ENCODE measurements around the gene RHBDF2.

Gene RHBDF2

GRCh38 chr17:76487451-76488192 is 13.6 kb downstream of the RHBDF2 start:
- no peak overlapping the region for H3K4me3 ChIP-seq (ENCODE audit: low read depth in 1 of 2, low read length in 1 of 2)
- no peaks in the 10 kb centered on the region for H3K9me3 ChIP-seq
- no peaks in the 10 kb centered on the region for H3K27me3 ChIP-seq
- peaks cover 8% of the 10 kb centered on the region for H3K36me3 ChIP-seq
- peaks cover 66 to 67% of the 10 kb centered on the region in 2 experiments for H3K4me1 ChIP-seq (ENCODE audit: control insufficient read depth in 1 of 2, insufficient read depth in 1 of 2, low read depth in 1 of 2, low read length in 1 of 2)
- no peak overlapping the region for H3K27ac ChIP-seq
- TF ChIP-seq, protein P1, sequence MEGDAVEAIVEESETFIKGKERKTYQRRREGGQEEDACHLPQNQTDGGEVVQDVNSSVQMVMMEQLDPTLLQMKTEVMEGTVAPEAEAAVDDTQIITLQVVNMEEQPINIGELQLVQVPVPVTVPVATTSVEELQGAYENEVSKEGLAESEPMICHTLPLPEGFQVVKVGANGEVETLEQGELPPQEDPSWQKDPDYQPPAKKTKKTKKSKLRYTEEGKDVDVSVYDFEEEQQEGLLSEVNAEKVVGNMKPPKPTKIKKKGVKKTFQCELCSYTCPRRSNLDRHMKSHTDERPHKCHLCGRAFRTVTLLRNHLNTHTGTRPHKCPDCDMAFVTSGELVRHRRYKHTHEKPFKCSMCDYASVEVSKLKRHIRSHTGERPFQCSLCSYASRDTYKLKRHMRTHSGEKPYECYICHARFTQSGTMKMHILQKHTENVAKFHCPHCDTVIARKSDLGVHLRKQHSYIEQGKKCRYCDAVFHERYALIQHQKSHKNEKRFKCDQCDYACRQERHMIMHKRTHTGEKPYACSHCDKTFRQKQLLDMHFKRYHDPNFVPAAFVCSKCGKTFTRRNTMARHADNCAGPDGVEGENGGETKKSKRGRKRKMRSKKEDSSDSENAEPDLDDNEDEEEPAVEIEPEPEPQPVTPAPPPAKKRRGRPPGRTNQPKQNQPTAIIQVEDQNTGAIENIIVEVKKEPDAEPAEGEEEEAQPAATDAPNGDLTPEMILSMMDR (IDR thresholded peaks at IDR 0.05) = no peak

- Histone ChIP-seq H3K36me3 (peaks cover 18% of the 10 kb centered on the region), H3K4me3 (ENCODE audit: low read depth in 1 of 2, low read length in 1 of 2) (no peak overlapping the region), H3K27ac (peak overlapping the region; percentile 64), H3K4me1 (ENCODE audit: control insufficient read depth in 1 of 2, insufficient read depth in 1 of 2, low read depth in 1 of 2, low read length in 1 of 2) (peaks cover 46 to 50% of the 10 kb centered on the region in 2 experiments), H3K9me3 (no peaks in the 10 kb centered on the region), H3K27me3 (no peaks in the 10 kb centered on the region)
- TF ChIP-seq, protein P1 (IDR thresholded peaks at IDR 0.05) = no peak
Measured at GRCh38 chr17:76485569-76485968, 15.7 kb downstream of the RHBDF2 start.

- H3K27ac ChIP-seq = peak overlapping the region; percentile 67
- no peak overlapping the region for H3K4me3 ChIP-seq (ENCODE audit: low read depth in 1 of 2, low read length in 1 of 2)
- TF ChIP-seq, protein P1 (IDR thresholded peaks at IDR 0.05) = no peak
- H3K27me3 ChIP-seq = no peaks in the 10 kb centered on the region
- no peaks in the 10 kb centered on the region for H3K9me3 ChIP-seq
- H3K36me3 ChIP-seq = peaks cover 28% of the 10 kb centered on the region
- H3K4me1 ChIP-seq (ENCODE audit: control insufficient read depth in 1 of 2, insufficient read depth in 1 of 2, low read depth in 1 of 2, low read length in 1 of 2) = peaks cover 35 to 38% of the 10 kb centered on the region in 2 experiments
Measured at GRCh38 chr17:76484228-76484725, 16.9 kb downstream of the RHBDF2 start.

- H3K9me3 ChIP-seq = no peaks in the 10 kb centered on the region
- TF ChIP-seq, protein P1 (IDR thresholded peaks at IDR 0.05) = no peak
- H3K4me1 ChIP-seq (ENCODE audit: control insufficient read depth in 1 of 2, insufficient read depth in 1 of 2, low read depth in 1 of 2, low read length in 1 of 2) = peaks cover 31 to 37% of the 10 kb centered on the region in 2 experiments
- H3K27me3 ChIP-seq = no peaks in the 10 kb centered on the region
- no peak overlapping the region for H3K4me3 ChIP-seq (ENCODE audit: low read depth in 1 of 2, low read length in 1 of 2)
- no peak overlapping the region for H3K27ac ChIP-seq
- peaks cover 51% of the 10 kb centered on the region for H3K36me3 ChIP-seq
Measured at GRCh38 chr17:76481071-76481655, 20.1 kb downstream of the RHBDF2 start.

GRCh38 chr17:76480632-76481031 is 20.6 kb downstream of the RHBDF2 start:
- Histone ChIP-seq H3K27me3 (no peaks in the 10 kb centered on the region), H3K4me1 (ENCODE audit: control insufficient read depth in 1 of 2, insufficient read depth in 1 of 2, low read depth in 1 of 2, low read length in 1 of 2) (peaks cover 25 to 31% of the 10 kb centered on the region in 2 experiments), H3K9me3 (no peaks in the 10 kb centered on the region), H3K4me3 (ENCODE audit: low read depth in 1 of 2, low read length in 1 of 2) (no peak overlapping the region), H3K27ac (no peak overlapping the region), H3K36me3 (peaks cover 56% of the 10 kb centered on the region)
- TF ChIP-seq, protein P1 (IDR thresholded peaks at IDR 0.05) = no peak
